ENCODE measurements around the gene CACNA2D3.

Gene CACNA2D3

DNA sequence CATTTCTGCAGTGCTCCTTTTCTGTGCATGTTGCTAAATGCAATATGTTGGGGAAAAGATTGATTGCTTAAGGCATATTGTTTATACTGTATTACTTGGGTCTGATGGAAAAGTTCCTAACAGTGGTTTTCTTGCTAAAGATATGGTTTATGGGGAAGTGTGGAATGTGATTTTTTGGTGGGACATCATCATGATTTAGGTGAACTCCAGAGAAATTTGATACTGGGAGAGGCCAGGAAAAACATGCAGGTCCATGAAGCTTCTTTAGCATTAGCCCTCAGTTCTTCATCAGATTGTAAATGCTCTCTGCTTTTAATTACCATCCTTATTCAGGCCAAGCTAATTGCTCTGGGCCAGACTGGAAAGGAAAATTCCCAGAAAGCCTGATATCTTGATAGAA lies 658.0 kb downstream of the CACNA2D3 start:
- DNase-seq = no peak

- DNase-seq = no peak
Observed at GRCh38 chr3:54781728-54782127, 659.4 kb downstream of the CACNA2D3 start.

- no peak for DNase-seq
Observed at GRCh38 chr3:54783611-54784010, 661.3 kb downstream of the CACNA2D3 start.

GRCh38 chr3:54784021-54784420 lies 661.7 kb downstream of the CACNA2D3 start:
- no peak for DNase-seq

DNA sequence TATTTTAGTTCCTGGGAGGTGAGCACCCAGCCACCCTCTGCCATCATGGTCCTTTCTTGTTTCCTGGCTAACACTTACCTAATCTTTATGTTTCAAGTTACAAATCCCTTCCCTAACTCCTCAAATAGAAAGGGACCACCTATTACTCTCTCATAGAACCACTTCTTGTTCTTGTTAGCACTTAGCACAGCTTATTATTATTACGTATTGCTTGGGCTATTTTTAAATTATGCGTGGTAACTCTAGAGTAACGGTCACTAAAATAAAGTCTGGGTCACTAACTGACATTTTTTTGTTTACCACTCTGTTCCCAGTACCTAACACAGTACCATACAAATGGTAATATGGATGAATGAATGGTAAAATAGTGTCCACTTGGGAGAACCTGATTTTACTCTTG lies 663.6 kb downstream of the CACNA2D3 start:
- no peak for DNase-seq

DNA sequence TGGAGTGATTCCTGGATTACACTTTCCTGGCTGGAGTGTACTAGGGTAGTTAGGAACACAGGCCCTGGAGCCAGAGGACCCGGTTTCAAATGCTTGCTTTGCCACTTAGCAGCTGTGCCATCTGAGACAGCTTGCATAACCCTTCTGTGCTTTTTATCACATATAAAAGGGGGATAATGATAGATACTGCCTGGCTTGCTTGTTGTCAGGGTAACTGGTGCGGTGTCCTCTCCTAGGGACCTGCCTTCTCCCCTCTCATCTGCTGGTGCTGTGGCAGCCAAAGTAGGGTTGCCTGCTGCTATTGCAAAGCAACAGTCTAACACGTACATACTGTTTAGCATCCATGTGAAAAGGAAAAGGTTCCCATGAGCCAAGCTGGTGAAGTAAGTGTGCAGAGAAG lies 667.7 kb downstream of the CACNA2D3 start:
- no peak for DNase-seq

DNA sequence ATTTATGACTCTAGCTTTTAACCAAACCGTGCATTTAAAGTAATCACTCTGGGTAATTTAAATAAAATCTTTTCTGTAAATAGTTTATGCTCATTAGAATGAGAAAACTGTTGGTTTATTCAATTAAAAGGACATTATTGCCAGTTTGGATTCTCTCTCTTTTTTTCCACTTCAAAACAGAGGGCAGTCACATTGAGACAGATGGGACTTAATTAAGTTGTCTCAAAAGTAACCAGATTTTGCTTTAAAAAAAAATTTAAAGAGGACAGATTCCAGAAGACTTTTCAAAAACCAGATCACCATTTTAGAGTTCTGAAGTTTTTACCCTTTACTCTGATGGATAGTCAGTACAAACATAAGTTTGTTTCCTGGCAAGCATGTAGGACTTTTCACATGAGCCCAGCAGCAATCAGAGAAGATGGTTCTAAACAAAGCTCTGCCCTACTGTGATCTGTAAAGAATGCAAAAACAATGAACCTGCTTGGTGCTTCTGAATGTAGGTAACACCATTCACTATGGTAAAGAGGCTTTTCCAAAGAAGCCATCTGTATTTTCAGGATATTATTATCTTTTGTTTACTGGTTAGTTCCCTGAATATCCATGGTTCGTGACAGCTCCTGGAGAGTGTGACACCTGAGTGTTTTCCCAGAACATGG lies 669.3 kb downstream of the CACNA2D3 start:
- DNase-seq = no peak

DNA sequence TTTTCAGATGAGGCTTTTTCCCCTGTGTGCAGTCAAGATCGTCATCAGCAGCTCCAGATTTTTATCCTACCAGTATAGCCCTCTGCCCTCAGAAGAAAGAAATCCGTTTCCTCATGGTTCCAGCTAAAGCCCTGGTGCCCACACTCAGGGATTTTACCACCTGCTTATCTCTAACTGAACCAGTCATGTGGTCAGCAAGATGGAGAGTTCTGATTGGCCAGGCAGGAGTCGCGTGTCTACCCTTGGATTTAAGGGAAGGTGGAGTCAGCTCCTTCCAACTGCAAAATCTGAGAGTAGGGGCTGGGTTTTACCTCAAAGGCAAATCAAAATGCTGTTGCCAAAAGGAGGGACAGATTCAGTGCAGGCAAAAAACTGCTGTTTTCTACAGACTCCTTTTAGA lies 670.2 kb downstream of the CACNA2D3 start:
- no peak for DNase-seq

DNA sequence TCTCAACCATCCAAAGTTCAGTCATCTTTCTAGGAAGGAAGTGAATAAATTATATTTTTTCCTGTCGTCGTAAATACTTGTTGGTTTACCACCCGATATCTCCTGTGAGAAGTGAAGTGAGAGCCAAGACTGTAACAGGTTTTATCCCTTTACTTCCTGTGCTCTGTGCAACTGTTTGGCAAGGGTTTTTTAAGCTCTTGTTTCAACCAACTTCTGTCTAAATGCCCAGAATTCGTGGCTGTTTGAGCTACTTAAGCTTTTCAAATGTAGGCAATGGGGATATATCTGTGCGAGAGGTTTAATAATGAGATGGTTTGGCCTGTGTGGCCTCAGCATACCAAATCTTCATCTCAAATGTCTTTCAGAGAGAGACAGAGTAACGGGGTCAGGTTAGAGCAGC lies 670.8 kb downstream of the CACNA2D3 start:
- no peak for DNase-seq

GRCh38 chr3:54797111-54797510 lies 674.8 kb downstream of the CACNA2D3 start:
- no peak for DNase-seq

GRCh38 chr3:54800478-54800877 lies 678.1 kb downstream of the CACNA2D3 start:
- no peak for DNase-seq

GRCh38 chr3:54801977-54802376 lies 679.6 kb downstream of the CACNA2D3 start:
- DNase-seq = no peak

- no peak for DNase-seq
Observed at GRCh38 chr3:54810401-54810800, 688.0 kb downstream of the CACNA2D3 start.

DNA sequence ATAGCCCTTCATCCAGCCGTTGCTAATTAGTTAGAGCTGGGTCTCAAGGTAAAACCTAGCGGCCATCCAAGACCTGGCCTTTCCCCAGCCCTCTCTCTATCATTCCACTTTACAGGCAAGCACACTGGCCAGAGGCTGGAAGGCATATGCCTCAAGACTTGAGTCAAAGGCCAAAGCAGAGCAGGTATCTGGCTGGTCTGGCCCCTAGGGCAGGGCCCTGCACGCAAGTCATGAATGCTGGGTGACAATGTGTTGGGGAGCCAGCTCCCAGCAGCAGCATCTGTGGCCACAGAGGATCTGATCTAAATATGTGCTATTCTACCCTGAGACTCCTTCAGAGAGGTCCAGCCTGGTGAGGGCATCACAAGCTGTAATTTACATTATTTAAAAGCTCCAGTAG lies 691.9 kb downstream of the CACNA2D3 start:
- no peak for DNase-seq

GRCh38 chr3:54817628-54818027 lies 695.3 kb downstream of the CACNA2D3 start:
- DNase-seq = no peak

GRCh38 chr3:54818486-54818885 lies 696.1 kb downstream of the CACNA2D3 start:
- DNase-seq = no peak

DNA sequence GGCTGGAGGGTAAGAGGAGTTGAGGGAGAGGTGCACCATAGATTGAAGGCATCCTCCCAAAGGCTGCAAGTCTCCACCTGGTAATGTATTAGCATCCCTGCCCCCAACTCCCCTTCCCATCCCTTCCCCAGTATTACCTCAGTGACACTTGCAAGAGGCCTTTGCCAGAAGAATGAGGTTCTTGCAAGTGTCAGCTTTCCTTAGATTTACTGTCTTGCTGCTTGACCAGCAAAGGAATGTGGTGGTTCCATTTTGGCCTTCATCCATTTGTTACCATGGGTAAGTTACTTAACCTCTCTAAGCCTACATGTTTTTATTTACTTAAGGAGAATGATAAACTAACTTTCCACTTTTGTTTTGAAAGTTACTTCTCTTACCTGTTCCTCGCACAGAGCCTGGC lies 696.6 kb downstream of the CACNA2D3 start:
- no peak for DNase-seq

DNA sequence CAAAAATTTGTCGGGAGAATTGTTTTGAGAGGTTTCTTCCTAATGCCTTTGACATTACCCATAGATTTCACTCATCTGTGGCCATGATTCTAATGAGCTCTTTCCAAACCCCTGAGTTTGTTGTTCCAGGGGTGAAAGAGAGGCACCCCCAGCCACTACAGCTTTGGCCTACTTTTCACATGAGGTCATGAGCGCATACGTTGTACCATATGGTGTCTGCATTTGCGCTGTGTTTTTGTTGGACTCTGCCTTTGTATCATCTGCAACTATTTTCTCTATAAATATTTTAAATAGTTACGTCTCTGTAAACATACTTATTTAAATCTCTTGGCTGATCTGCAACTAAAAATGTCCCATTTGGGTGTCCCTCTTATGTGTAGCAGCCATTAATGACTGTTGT lies 697.6 kb downstream of the CACNA2D3 start:
- no peak for DNase-seq

DNA sequence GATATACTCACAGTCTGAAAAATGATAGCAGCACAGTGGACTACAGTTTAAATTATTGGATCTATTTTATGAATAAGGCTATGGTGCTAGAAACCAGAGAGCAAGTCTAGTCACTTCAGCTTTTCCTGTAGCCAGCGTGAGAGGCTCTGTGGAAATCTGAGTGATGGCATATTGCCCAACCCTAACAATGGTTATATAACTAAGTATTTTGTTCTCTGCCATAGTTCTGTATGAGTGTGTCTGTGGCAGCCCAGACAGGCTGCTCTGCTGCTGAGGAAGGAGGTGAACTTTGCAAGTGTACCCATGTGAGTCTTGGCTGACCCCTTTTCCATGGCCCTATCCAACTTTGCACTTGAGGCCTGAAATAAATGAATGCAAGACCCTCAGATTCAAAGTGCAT lies 699.9 kb downstream of the CACNA2D3 start:
- no peak for DNase-seq

- DNase-seq = no peak
Observed at GRCh38 chr3:54826251-54826691, 703.9 kb downstream of the CACNA2D3 start.

DNA sequence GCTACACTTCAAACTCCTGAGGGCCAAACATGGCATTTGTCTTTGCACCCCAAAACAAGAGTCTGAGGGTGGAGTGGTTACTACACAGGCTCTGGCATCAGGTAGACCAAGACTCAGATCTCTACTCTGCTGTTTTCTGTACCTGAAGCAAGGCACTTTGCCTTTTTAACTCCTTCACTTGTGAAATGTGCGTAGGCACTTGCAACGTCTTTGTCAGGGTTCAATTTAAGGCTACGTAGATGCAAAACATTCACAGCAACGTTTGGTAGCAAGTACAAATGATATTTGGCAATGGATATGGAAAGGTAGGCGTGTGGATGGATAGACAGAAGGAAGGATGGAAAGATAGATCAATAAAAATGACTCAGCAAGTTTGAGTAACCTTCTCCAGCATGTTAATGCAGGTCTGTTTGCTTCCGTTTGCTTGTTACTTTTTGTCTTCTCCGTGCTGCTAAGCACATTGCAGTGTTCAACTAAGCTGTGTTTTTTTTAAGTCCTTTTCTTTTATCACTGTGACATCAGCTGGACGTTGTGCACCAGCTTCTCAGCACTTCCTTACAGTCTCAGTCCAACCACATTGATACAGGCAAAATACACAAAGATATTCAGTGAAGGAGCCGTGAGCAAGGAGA lies 704.8 kb downstream of the CACNA2D3 start:
- no peak for DNase-seq

DNA sequence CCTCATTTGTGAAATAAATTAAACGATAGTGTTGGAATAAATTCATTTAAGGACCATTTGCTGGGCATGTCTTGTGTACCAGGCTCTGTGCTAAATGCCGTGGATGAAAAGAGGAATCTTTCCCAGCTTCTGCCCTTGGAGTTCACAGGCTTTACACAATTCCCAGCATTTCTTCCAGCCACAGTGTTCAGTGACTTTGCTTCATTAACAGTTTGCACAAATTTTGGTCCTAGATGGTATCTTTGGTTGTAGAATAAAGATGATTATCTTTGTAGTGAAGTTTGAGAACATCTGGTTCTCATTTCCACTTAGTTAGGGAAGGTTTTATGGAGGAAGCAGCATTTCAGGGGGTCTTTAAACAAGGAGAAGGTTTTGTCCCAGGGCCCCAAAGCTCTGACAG lies 705.4 kb downstream of the CACNA2D3 start:
- no peak for DNase-seq

GRCh38 chr3:54830658-54831057 lies 708.3 kb downstream of the CACNA2D3 start:
- no peak for DNase-seq

DNA sequence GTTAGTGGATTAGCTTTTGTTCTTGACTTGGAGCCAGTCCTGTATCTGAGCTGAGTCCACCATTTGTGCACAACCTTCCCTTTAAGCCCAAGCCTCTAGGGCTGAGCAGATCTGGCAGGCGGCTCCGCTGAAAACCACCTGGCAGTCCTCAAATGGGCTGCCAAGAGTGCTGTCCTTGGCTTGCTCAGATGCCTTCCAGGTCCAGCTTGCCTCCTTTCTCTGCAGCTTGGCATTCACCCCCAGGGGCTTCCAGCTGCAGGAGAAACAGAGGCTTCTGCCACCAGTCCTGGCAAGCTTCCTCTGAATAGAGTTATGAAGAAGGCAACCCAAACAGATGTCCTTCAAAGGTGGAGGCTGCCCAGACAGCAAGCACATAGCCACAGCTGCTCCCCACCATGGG lies 708.8 kb downstream of the CACNA2D3 start:
- DNase-seq = no peak

DNA sequence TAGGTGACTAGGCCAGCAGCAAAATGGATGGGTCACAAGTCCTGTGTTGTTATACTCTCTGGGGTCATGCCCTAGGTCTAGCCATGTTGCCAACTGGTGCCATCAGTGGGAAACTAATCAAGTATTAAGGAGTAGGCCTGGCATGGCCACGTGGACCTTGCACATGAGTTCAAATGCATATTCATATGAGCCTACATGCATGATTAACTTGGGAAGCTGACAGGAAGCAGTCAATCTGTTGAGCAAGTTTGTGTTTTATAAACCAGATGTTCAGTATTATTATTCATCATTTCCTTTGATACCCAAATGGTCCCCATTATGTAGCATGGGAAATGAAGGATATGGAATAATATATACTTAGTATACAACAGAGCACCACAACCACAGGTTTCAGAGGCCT lies 710.5 kb downstream of the CACNA2D3 start:
- DNase-seq = no peak

Measured in GF-D8 (cell line).